HEK293T (cell line): ENCODE data around the gene PTPN4.

Experiments
- CTCF ChIA-PET: fragments of 350-600 bp; formaldehyde crosslinking; extraction: SDS; loops from one replicate; lab custom pipeline; 2021; ENCODE audit warnings: antibody characterized with exemption, inconsistent platforms; lab: Yijun Ruan, JAX
- POLR2A ChIA-PET: fragments of 350-600 bp; formaldehyde crosslinking; extraction: SDS; loops from one replicate; lab custom pipeline; 2020; ENCODE audit warnings: antibody characterized with exemption, inconsistent platforms; lab: Yijun Ruan, JAX
- DNase-seq: peaks from one replicate; pipeline ENCODE4 v3.0.0; 2012; ENCODE audit warnings: mixed read lengths; ENCODE audit errors: extremely low spot score
- ARNT ChIP-seq: fragments of 450-650 bp; IDR thresholded peaks from 2 replicates; pipeline ENCODE4 v1.6.1; 2017; ENCODE audit warnings: mild to moderate bottlenecking
- BHLHE40 ChIP-seq: fragments of 450-650 bp; IDR thresholded peaks from 2 replicates; pipeline ENCODE4 v1.6.1; 2016; ENCODE audit warnings: mild to moderate bottlenecking, moderate library complexity, borderline replicate concordance
- CTBP1 ChIP-seq: fragments of 450-650 bp; IDR thresholded peaks from 2 replicates; pipeline ENCODE4 v1.6.1; 2016; ENCODE audit warnings: borderline replicate concordance
- ELF4 ChIP-seq: fragments of 450-650 bp; IDR thresholded peaks from 2 replicates; pipeline ENCODE4 v1.6.1; 2017; ENCODE audit warnings: antibody characterized with exemption
- FOXA1 ChIP-seq: fragments of 450-650 bp; IDR thresholded peaks from 2 replicates; pipeline ENCODE4 v1.6.1; 2016; ENCODE audit warnings: mild to moderate bottlenecking
- FOXK2 ChIP-seq: fragments of 450-650 bp; IDR thresholded peaks from 2 replicates; pipeline ENCODE4 v1.6.1; 2016; ENCODE audit warnings: mild to moderate bottlenecking
- FOXM1 ChIP-seq: fragments of 450-650 bp; IDR thresholded peaks from 2 replicates; pipeline ENCODE4 v1.6.1; 2017; ENCODE audit warnings: mild to moderate bottlenecking, borderline replicate concordance
- HDGF ChIP-seq: fragments of 450-650 bp; IDR thresholded peaks from 2 replicates; pipeline ENCODE4 v1.6.1; 2017; ENCODE audit warnings: antibody characterized with exemption, borderline replicate concordance
- L3MBTL2 ChIP-seq: fragments of 450-650 bp; conservative IDR thresholded peaks from 2 replicates; pipeline ENCODE4 v1.6.1; 2016; ENCODE audit warnings: mild to moderate bottlenecking
- LEF1 ChIP-seq: fragments of 450-650 bp; IDR thresholded peaks from 2 replicates; pipeline ENCODE4 v1.6.1; 2017; ENCODE audit warnings: mild to moderate bottlenecking, borderline replicate concordance
- NFRKB ChIP-seq: fragments of 450-650 bp; IDR thresholded peaks from 2 replicates; pipeline ENCODE4 v1.6.1; 2016; ENCODE audit warnings: mild to moderate bottlenecking, moderate library complexity
- PKNOX1 ChIP-seq: fragments of 450-650 bp; IDR thresholded peaks from 2 replicates; pipeline ENCODE4 v1.6.1; 2016
- SP1 ChIP-seq: fragments of 450-650 bp; IDR thresholded peaks from 2 replicates; pipeline ENCODE4 v1.6.1; 2017
- SUZ12 ChIP-seq: fragments of 450-650 bp; IDR thresholded peaks from 2 replicates; pipeline ENCODE4 v1.6.1; 2016; ENCODE audit warnings: mild to moderate bottlenecking
- TARDBP ChIP-seq: fragments of 450-650 bp; IDR thresholded peaks from 2 replicates; pipeline ENCODE4 v1.6.1; 2016
- ZNF384 ChIP-seq: fragments of 450-650 bp; IDR thresholded peaks from 2 replicates; pipeline ENCODE4 v1.6.1; 2016

The PTPN4 gene

GRCh38 chr2:119730671-119731177 is 29.0 kb upstream of the PTPN4 start:
- no peak for TF ChIP-seq FOXK2
- no peak for TF ChIP-seq HDGF
- TF ChIP-seq SUZ12: no peak
- TF ChIP-seq TARDBP: no peak
- no peak for TF ChIP-seq NFRKB
- no peak for TF ChIP-seq ARNT
- no peak for TF ChIP-seq LEF1
- TF ChIP-seq ELF4: no peak
- no peak for TF ChIP-seq SP1
- DNase-seq: no peak
- ChIA-PET POLR2A (no interaction called here), CTCF (no interaction called here)

GRCh38 chr2:119731983-119732382 is 27.7 kb upstream of the PTPN4 start:
- CTCF ChIA-PET: no interaction called here
- TF ChIP-seq CTBP1: no peak
- no peak for TF ChIP-seq ZNF384
- TF ChIP-seq SP1: no peak
- TF ChIP-seq TARDBP: no peak
- TF ChIP-seq SUZ12: no peak
- TF ChIP-seq PKNOX1: no peak
- no peak for TF ChIP-seq ELF4
- TF ChIP-seq ARNT: no peak
- no peak for TF ChIP-seq LEF1
- no peak for TF ChIP-seq NFRKB
- no peak for TF ChIP-seq FOXM1
- POLR2A ChIA-PET: no interaction called here
- no peak for DNase-seq

- CTCF ChIA-PET: no interaction called here
- TF ChIP-seq FOXA1 (no peak), SUZ12 (no peak), BHLHE40 (no peak), FOXM1 (no peak), PKNOX1 (no peak), ELF4 (no peak), SP1 (no peak), LEF1 (no peak), HDGF (no peak)
- no peak for DNase-seq
- POLR2A ChIA-PET: no interaction called here
These were observed 27.0 kb upstream of the PTPN4 start for GRCh38 chr2:119732601-119733164.

- DNase-seq: no peak
- ChIA-PET CTCF (no interaction called here), POLR2A (no interaction called here)
- TF ChIP-seq ELF4 (no peak), SUZ12 (no peak), SP1 (no peak), BHLHE40 (no peak), LEF1 (no peak), ZNF384 (no peak), FOXK2 (no peak)
These were observed 25.7 kb upstream of the PTPN4 start for GRCh38 chr2:119734047-119734446.

GRCh38 chr2:119735565-119735964 is 24.2 kb upstream of the PTPN4 start:
- ChIA-PET CTCF (interaction anchor here (1.1 kb wide), 1 partner anchor 33 kb away, joined by 3 read pairs; no protein-coding TSS in a partner anchor), POLR2A (no interaction called here)
- TF ChIP-seq SUZ12 (no peak), NFRKB (no peak), PKNOX1 (no peak), L3MBTL2 (no peak), TARDBP (no peak), CTBP1 (no peak)
- DNase-seq: no peak

GRCh38 chr2:119736021-119736420 is 23.7 kb upstream of the PTPN4 start:
- no peak for TF ChIP-seq SUZ12
- TF ChIP-seq TARDBP: no peak
- TF ChIP-seq CTBP1: no peak
- TF ChIP-seq FOXM1: no peak
- no peak for TF ChIP-seq ARNT
- no peak for TF ChIP-seq HDGF
- no peak for TF ChIP-seq ZNF384
- no peak for TF ChIP-seq FOXK2
- no peak for TF ChIP-seq LEF1
- TF ChIP-seq SP1: no peak
- no peak for TF ChIP-seq NFRKB
- no peak for TF ChIP-seq PKNOX1
- TF ChIP-seq L3MBTL2: no peak
- no peak for DNase-seq
- ChIA-PET POLR2A (no interaction called here), CTCF (interaction anchor here (1.1 kb wide), 1 partner anchor 33 kb away, joined by 3 read pairs; no protein-coding TSS in a partner anchor)
